Right ventricle myocardium inferior (tissue), 1 donor: ENCODE data around the gene RFX8. TPM values are rescaled to one million over a fixed set of nuclear protein-coding genes. Genes with fewer than 3 reads are reported as not detected.

Source experiments
- ATAC-seq: fragments of 200-7000 bp; cut with Tn5 transposase; one replicate; pipeline ENCODE4 v1.9.1; 2020; ENCODE audit warnings: mild to moderate bottlenecking, moderate library complexity
- DNase-seq: peaks from one replicate; pipeline ENCODE4 v3.0.0; 2021; ENCODE audit errors: missing footprints
- intact Hi-C: fragments of 100-400 bp; cut with DNase I; formaldehyde crosslinking; loops from one replicate; pipeline ENCODE4 v1.11.0; 2022
- total RNA-seq: library from RNA; stranded (reverse); fragmentation: NEBNext Ultra II Directional; extraction: Animal tissue kit (Norgen Biotek cat#: 25700); gene quantifications from one replicate; pipeline ENCODE4 v1.2.1, GENCODE V29; 2021
- donor health status: DM: no; HTN: yes; CAD: no; lungs with severe emphysema.

The RFX8 gene
- total RNA-seq, 1 donor from 2014 or later, result not detected

GRCh38 chr2:101496279-101496678 is 21.4 kb upstream of the RFX8 start:
- intact Hi-C loops, result no loop called here
- no peak for ATAC-seq
- DNase-seq, result no peak

- no peak for ATAC-seq
- intact Hi-C loops, result no loop called here
- DNase-seq, result no peak
These were observed 18.1 kb upstream of the RFX8 start for GRCh38 chr2:101492936-101493473.

- intact Hi-C loops, result no loop called here
- ATAC-seq, result no peak
- DNase-seq, result no peak
These were observed 12.1 kb upstream of the RFX8 start for GRCh38 chr2:101486994-101487393.

- ATAC-seq (no peak), DNase-seq (no peak)
- intact Hi-C loops, result no loop called here
These were observed 11.4 kb upstream of the RFX8 start for GRCh38 chr2:101486258-101486701.

GRCh38 chr2:101485856-101486255 is 10.9 kb upstream of the RFX8 start:
- intact Hi-C loops, result no loop called here
- no peak for ATAC-seq

GRCh38 chr2:101480764-101481163 is 5.9 kb upstream of the RFX8 start:
- ATAC-seq, result no peak
- no peak for DNase-seq
- intact Hi-C loops, result no loop called here

More at GRCh38 chr2:101485856-101486255, 10.9 kb upstream of the RFX8 start:
- no peak for DNase-seq

- ATAC-seq (no peak), DNase-seq (no peak)
- intact Hi-C loops, result no loop called here
These were observed 4.9 kb upstream of the RFX8 start for GRCh38 chr2:101479810-101480209.

GRCh38 chr2:101479328-101479727 is 4.4 kb upstream of the RFX8 start:
- DNase-seq (no peak), ATAC-seq (no peak)
- intact Hi-C loops, result no loop called here

GRCh38 chr2:101478181-101479001 is 3.5 kb upstream of the RFX8 start:
- DNase-seq, result no peak
- intact Hi-C loops, result no loop called here
- ATAC-seq, result no peak

- no peak for ATAC-seq
- intact Hi-C loops, result no loop called here
- DNase-seq, result no peak
These were observed 2.6 kb upstream of the RFX8 start for GRCh38 chr2:101477556-101477955.

- no peak for ATAC-seq
- intact Hi-C loops, result no loop called here
- no peak for DNase-seq
These were observed 1.8 kb upstream of the RFX8 start for GRCh38 chr2:101476605-101477208.

- intact Hi-C loops, result no loop called here
- DNase-seq, result peak; percentile 81
- peak; percentile 88 for ATAC-seq
These were observed 806 bp downstream of the RFX8 start for GRCh38 chr2:101473911-101474701.

GRCh38 chr2:101473591-101473910 is 1.4 kb downstream of the RFX8 start:
- DNase-seq (no peak), ATAC-seq (peak; percentile 4)
- intact Hi-C loops, result no loop called here

- ATAC-seq (no peak), DNase-seq (no peak)
- intact Hi-C loops, result no loop called here
These were observed 5.0 kb downstream of the RFX8 start for GRCh38 chr2:101469863-101470262.

GRCh38 chr2:101467306-101467705 is 7.6 kb downstream of the RFX8 start:
- ATAC-seq, result no peak
- intact Hi-C loops, result no loop called here
- DNase-seq, result no peak

GRCh38 chr2:101466426-101466825 is 8.5 kb downstream of the RFX8 start:
- intact Hi-C loops, result no loop called here
- DNase-seq, result no peak
- ATAC-seq, result no peak

GRCh38 chr2:101464841-101465240 is 10.1 kb downstream of the RFX8 start:
- intact Hi-C loops, result no loop called here
- ATAC-seq (no peak), DNase-seq (no peak)

GRCh38 chr2:101463911-101464641 is 10.8 kb downstream of the RFX8 start:
- ATAC-seq (peak; percentile 37), DNase-seq (no peak)
- intact Hi-C loops, result no loop called here

- ATAC-seq, result no peak
These were observed 11.5 kb downstream of the RFX8 start for GRCh38 chr2:101463421-101463820.

More at GRCh38 chr2:101463421-101463820, 11.5 kb downstream of the RFX8 start:
- DNase-seq, result no peak
- intact Hi-C loops, result no loop called here
